Ishikawa (cell line): ENCODE results near the gene GDF11.

Source experiments
- CEBPB ChIP-seq: IDR thresholded peaks from 2 replicates; pipeline ENCODE4 v1.6.1; 2012
- CREB1 ChIP-seq: IDR thresholded peaks from 2 replicates; pipeline ENCODE4 v1.6.1; 2012; ENCODE audit warnings: low read depth
- EGR1 ChIP-seq: IDR thresholded peaks from 2 replicates; pipeline ENCODE4 v1.6.1; 2012
- EP300 ChIP-seq: IDR thresholded peaks from 2 replicates; pipeline ENCODE4 v1.6.1; 2012; ENCODE audit warnings: borderline replicate concordance
- FOXM1 ChIP-seq: IDR thresholded peaks from 2 replicates; pipeline ENCODE4 v1.6.1; 2012; ENCODE audit warnings: low read depth, borderline replicate concordance
- MAX ChIP-seq: IDR thresholded peaks from 2 replicates; pipeline ENCODE4 v1.6.1; 2012
- NFIC ChIP-seq: IDR thresholded peaks from 2 replicates; pipeline ENCODE4 v1.6.1; 2012
- RAD21 ChIP-seq: IDR thresholded peaks from 2 replicates; pipeline ENCODE4 v1.6.1; 2012; ENCODE audit warnings: low read depth
- REST ChIP-seq: IDR thresholded peaks from 2 replicates; pipeline ENCODE4 v1.6.1; 2012; ENCODE audit warnings: low read depth, mild to moderate bottlenecking
- TAF1 ChIP-seq: IDR thresholded peaks from 2 replicates; pipeline ENCODE4 v1.6.1; 2012; ENCODE audit warnings: low read depth, mild to moderate bottlenecking
- TCF12 ChIP-seq: IDR thresholded peaks from 2 replicates; pipeline ENCODE4 v1.6.1; 2012; ENCODE audit warnings: low read depth
- TEAD4 ChIP-seq: IDR thresholded peaks from 2 replicates; pipeline ENCODE4 v1.6.1; 2012
- USF1 ChIP-seq: IDR thresholded peaks from 2 replicates; pipeline ENCODE4 v1.6.1; 2012
- YY1 ChIP-seq: IDR thresholded peaks from 2 replicates; pipeline ENCODE4 v1.6.1; 2012; ENCODE audit warnings: low read depth
- ZBTB7A ChIP-seq: IDR thresholded peaks from 2 replicates; pipeline ENCODE4 v1.6.1; 2012; ENCODE audit warnings: low read depth

The GDF11 gene

GRCh38 chr12:55725556-55725955, 17.4 kb upstream of the GDF11 start:
- TF ChIP-seq RAD21 (no peak), CEBPB (no peak), ZBTB7A (no peak), EP300 (no peak), TAF1 (no peak), YY1 (no peak)

- TF ChIP-seq TAF1, result no peak
- no peak for TF ChIP-seq TCF12
Measured at GRCh38 chr12:55726971-55727370, 16.0 kb upstream of the GDF11 start.

- TF ChIP-seq TAF1 (no peak), RAD21 (no peak), YY1 (no peak), CREB1 (no peak), FOXM1 (no peak), EGR1 (no peak), EP300 (no peak)
Measured at GRCh38 chr12:55727643-55728185, 15.2 kb upstream of the GDF11 start.

GRCh38 chr12:55728186-55728938, 14.6 kb upstream of the GDF11 start:
- TF ChIP-seq TCF12, result peak; percentile 11; the same call in 1 of the 2 replicates
- 0 out of 2 replicates have a peak, but pooled peaks have one; percentile 20 for TF ChIP-seq CEBPB
- TF ChIP-seq REST, result no peak
- peak; percentile 49; the same call in 1 of the 2 replicates for TF ChIP-seq MAX
- TF ChIP-seq FOXM1, result no peak
- peak; percentile 38; the same call in 1 of the 2 replicates for TF ChIP-seq EGR1
- peak; percentile 94 for TF ChIP-seq ZBTB7A
- TF ChIP-seq YY1, result peak; percentile 85

- TF ChIP-seq RAD21 (no peak), CEBPB (peak; percentile 28; the same call in 1 of the 2 replicates), TCF12 (peak; percentile 85; the same call in 1 of the 2 replicates), MAX (peak; percentile 91), EGR1 (peak; percentile 97), TAF1 (no peak; the same call in 1 of the 2 replicates), NFIC (peak; percentile 53; the same call in 1 of the 2 replicates), FOXM1 (no peak), EP300 (peak; percentile 52; the same call in 1 of the 2 replicates), TEAD4 (peak; percentile 42; the same call in 1 of the 2 replicates), YY1 (peak; percentile 14; the same call in 1 of the 2 replicates), ZBTB7A (peak; percentile 98), USF1 (peak; percentile 94), REST (no peak), CREB1 (peak; percentile 63)
Measured at GRCh38 chr12:55728939-55729818, 13.7 kb upstream of the GDF11 start, which contains the start of gene CD63. Gene CD63, minus strand, starts transcription at chr12:55729009. Its CDS starts 668 bp downstream, at chr12:55728341.
